HG02571 (cell line): ENCODE results near the gene RDH5.
"Not testable (repeated sequence)": the region's sequence is repeated elsewhere in the genome, so short reads cannot be mapped to it uniquely, and the experiment has no call there.

ENCODE experiments used
- ATAC-seq: cut with Tn5 transposase; IDR thresholded peaks from one replicate; pipeline ENCODE4 v1.9.1; 2021; ENCODE audit warnings: mild to moderate bottlenecking, moderate library complexity; ENCODE audit not compliant: unreplicated experiment

The RDH5 gene

DNA sequence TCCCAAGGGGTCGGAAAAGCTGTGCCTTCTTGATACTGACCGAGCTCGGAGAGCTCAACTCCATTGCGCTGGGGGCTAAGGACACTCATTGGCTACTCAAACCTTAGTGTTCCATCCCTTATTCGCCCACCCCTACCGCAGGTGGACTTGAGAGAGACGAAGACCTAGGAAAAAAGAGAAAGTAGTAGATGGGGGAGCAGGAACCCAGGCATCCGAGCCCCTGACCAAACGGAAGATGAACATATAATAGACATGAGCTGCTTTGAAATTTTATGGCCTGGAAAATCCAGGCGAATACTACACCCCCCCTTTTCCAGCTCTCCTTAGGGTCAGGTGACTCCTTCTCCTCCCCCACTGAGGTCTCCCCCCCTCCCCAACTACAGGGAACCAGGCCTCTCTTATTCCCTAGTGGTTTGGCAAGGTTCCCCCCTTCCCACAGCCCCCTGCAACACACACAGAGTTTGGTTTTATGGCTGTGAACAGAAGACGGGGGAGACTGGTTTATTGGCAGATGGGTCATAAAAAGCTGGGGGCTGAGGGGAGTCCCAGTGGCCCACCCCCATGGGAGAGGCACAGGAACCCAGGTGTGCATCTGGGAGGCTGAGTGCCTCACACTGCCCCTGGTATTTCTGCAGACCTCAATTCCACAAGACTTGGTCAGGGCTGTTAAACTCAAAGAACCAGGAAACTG, 24.3 kb downstream of the RDH5 start:
- no peak for ATAC-seq

DNA sequence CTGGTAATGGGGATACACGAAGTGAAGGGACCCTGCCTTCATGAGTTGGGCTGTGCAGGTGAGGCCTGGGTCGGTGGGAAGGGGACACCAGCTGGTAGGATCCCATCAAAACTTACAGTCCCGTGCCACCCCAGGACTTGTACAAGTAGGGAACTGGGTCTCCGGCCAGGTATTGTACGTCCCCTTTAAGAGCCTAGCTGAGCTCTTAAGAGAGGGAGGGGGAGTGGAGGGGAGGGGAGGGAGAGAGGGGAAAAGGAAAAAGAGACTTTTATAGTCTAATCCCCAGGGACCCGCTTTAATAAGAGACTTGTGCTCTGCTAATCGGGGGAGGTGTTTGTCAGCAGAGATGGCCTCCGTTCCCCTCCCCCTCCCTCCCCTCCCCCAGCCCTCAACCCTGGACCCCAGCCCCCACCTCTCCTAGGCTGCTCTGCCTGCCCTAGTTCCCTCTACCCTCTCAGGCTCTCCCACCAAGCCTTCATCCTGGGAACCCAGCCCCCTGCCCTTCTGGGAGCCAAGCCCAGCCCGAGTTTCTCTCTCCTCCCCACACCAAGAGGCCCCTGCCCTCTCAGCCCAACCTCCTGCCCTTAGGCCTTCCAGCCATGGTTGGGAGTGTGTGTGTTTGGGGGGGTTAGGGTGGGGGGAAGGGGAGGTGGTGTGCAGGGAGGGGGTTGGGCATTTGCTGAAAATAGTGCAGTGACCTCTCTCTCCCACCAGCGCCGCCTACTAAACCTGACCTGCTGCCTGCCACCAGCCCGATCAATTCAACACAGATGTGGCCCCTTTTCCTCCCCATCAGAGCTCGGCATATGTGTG, 25.4 kb downstream of the RDH5 start:
- no peak for ATAC-seq

- no peak for ATAC-seq
Observed at GRCh38 chr12:55746174-55746912, 26.1 kb downstream of the RDH5 start.

DNA sequence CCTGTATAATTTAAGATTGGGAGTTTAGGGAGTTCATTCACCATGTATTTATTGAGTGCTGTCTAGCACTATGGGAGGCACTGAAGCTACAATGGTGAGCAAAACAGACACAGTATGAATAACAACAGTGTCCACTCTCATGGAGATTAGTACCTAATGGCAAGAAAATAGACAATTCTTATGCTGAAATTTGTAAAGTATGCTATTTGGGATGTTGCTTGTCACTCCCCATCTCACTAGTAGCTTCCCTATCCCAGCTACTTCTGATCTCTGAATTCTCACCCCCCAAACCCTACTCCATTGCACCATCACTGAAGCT, 26.7 kb downstream of the RDH5 start:
- ATAC-seq, result no peak

- ATAC-seq, result no peak
Observed at GRCh38 chr12:55748230-55748993, 28.2 kb downstream of the RDH5 start.

- ATAC-seq, result no peak
Observed at GRCh38 chr12:55755246-55755645, 35.1 kb downstream of the RDH5 start.

DNA sequence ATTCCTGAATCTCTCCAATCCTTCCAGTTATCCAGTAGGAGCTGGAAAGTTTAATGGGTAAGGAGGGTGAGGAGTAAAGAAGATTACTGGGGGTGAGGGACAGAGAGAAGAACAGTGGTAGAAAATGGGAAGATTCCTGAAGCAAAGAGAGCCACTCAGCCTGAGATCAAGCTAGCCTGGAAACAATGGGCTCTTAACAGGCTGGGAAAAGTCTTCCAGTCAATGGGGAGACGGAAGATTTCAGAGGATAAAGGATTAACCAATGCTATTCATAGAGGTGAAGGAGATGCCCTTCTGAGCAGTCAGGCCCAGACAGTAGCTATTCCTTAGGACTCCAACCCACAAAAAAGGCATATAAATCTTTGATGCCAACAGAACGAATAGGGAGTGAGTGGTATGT, 37.5 kb downstream of the RDH5 start:
- ATAC-seq, result no peak

GRCh38 chr12:55758575-55758974, 38.4 kb downstream of the RDH5 start:
- not testable (repeated sequence) for ATAC-seq

DNA sequence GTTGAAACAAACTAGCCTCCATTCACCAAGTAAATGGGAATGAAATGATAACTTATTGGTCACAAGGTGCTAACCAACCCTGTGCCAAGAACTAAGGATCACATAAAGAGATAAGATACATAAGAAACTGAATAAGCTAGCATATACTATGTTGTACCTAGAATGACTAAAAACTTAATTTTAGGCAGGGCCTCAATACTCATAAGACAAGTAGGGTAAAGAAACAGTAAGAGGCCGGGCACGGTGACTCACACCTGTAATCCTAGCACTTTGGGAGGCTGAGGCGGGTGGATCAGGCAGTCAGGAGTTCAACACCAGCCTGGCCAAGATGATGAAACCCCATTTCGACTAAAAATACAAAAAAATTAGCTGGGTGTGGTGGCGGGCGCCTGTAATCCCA, 40.5 kb downstream of the RDH5 start:
- ATAC-seq, result no peak

DNA sequence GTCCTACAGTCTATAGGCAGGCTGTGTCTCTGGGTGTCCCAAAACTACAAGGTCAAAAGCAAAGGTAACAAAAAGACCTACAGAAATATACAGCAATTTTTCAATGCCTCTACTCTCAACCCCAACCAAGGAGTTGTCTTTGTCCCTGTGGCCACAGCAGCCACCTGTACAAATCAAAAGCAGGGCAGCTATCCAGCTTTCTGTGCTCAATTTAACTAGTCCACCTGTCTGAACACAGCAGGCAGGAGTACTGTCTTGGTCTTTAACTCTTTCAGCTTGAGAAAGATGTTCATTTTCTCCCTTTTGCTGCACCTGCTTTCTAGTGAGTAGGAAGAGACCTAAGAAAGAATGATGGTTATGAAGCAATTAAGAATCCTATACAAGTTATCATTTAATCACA, 42.5 kb downstream of the RDH5 start:
- ATAC-seq, result no peak

DNA sequence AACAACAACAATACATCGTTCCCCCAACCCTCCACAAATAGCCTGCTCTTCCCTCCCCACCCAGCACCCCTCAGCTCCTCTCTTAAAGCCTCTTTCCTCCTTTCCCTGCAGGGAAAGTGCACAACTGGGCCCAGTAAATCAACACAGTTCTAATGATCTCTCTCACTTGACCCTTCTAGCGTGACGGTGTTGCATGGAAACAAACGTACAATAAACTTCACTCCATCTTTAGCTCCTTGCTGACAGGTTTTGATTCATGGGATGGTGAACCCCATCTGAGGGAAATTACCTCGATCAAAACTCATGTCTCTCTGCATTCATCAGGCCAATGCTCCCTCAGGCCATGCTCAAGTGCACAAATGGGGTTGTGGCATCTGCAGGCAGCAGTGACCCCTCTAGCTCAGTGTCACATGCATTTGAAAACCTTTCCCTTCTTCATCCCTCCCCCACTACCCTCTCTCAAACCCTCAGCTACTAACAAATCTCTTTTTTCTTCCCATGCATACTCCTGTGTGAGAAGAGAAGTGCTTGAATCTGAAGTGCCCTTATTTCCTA, 45.6 kb downstream of the RDH5 start:
- ATAC-seq, result no peak

DNA sequence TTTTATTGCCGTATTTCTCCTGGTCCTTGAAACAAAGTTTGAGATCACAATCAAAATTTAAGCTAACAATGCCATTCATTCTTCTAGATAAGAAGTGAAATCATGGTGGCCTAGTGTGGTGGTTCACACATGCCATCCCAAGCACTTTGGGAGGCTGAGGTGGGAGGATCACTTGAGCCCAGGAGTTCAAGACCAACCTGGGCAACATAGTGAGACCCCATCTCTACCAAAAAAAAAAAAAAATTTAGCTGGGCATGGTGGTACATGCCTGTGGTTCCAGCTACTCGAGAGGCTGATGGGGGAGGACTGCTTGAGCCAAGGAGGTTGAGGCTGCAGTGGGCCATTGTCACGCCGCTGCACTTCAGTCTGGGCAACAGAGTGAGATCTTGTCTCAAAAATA, 47.0 kb downstream of the RDH5 start:
- ATAC-seq, result no peak

DNA sequence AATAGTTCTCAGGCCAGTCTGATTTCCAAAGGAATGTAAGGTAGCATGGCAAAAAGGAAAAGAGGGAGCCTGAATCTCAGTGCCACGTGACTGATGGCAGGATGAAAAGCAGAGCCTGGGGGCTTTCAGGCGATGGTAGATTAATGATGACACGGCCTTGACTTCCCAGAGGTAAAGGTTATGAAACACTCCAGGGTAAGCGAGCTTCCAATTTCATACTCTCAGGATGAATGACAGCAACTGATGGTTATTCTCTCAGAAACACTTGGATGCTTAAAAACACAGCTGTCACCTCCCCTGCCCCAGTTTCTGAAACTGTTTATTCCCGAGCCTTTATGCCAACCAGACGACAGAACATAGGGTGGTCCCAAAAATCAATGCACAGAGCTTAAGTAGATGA, 51.5 kb downstream of the RDH5 start:
- ATAC-seq, result no peak
